ENCODE results near the gene ACER3. TPM values are rescaled to one million over a fixed set of nuclear protein-coding genes. Genes with fewer than 3 reads are reported as not detected.
"Not testable (repeated sequence)": the region's sequence is repeated elsewhere in the genome, so short reads cannot be mapped to it uniquely, and the experiment has no call there.

The ACER3 gene
- total RNA-seq, 4 donors from 2014 or later, result 19.0 to 26.6 (median 22.0) TPM

DNA sequence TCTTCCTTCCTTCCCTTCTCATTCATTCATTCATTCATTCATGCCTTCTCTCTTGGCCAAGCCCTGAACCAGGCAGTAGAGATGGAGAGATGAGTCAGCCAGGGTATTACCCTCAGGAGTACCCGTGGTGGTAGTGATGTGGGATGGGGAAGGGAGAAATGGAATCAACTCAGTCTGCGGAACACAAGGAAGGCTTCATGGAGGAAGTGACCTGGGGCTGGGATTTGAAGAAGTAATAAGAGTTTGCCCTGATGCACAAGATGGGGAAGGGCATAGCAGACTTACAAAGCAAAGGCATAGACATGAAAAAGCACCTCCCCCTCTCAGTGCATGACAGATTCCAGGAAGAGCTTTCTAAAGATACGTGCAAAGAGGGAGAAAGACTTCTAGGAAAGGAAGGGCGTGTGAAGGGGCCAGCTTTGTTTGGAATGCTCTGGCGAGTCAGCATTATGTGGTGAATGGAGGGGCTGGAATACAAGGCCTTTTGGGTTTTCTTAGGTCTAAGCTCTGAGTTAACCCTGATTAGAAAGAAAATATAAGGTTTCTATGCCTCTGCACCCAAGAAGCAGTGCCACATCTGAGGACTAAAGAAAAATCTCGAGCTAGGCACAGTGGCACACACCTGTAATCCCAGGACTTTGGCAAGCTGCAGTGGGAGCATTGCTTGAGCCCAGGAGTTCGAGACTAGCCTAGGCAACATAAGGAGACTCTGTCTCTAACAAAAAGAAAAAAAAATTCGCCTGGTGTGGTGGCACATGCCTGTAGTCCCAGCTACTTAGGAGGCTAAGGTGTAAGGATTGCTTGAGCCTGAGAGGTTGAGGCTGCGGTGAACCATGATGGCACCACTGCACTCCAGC, 36.4 kb upstream of the ACER3 start:
- DNase-seq (ENCODE audit: low spot score) (no peak), ATAC-seq (ENCODE audit: low FRiP score) (peak; percentile 14)
- TF ChIP-seq, protein P1, sequence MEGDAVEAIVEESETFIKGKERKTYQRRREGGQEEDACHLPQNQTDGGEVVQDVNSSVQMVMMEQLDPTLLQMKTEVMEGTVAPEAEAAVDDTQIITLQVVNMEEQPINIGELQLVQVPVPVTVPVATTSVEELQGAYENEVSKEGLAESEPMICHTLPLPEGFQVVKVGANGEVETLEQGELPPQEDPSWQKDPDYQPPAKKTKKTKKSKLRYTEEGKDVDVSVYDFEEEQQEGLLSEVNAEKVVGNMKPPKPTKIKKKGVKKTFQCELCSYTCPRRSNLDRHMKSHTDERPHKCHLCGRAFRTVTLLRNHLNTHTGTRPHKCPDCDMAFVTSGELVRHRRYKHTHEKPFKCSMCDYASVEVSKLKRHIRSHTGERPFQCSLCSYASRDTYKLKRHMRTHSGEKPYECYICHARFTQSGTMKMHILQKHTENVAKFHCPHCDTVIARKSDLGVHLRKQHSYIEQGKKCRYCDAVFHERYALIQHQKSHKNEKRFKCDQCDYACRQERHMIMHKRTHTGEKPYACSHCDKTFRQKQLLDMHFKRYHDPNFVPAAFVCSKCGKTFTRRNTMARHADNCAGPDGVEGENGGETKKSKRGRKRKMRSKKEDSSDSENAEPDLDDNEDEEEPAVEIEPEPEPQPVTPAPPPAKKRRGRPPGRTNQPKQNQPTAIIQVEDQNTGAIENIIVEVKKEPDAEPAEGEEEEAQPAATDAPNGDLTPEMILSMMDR (IDR thresholded peaks at IDR 0.05), result no peak

GRCh38 chr11:76824980-76825725, 35.6 kb upstream of the ACER3 start:
- ATAC-seq (ENCODE audit: low FRiP score), result no peak
- DNase-seq (ENCODE audit: low spot score), result no peak
- TF ChIP-seq, protein P1 (IDR thresholded peaks at IDR 0.05), result no peak

GRCh38 chr11:76825726-76826396, 34.9 kb upstream of the ACER3 start:
- ATAC-seq (ENCODE audit: low FRiP score) (no peak), DNase-seq (ENCODE audit: low spot score) (no peak)
- TF ChIP-seq, protein P1 (IDR thresholded peaks at IDR 0.05), result no peak

DNA sequence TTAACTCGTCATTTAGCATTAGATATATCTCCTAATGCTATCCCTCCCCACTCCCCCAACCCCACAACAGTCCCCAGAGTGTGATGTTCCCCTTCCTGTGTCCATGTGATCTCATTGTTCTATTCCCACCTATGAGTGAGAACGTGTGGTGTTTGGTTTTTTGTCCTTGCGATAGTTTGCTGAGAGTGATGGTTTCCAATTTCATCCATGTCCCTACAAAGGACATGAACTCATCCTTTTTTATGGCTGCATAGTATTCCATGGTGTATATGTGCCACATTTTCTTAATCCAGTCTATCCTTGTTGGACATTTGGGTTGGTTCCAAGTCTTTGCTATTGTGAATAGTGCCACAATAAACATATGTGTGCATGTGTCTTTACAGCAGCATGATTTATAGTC, 34.2 kb upstream of the ACER3 start:
- not testable (repeated sequence) for ATAC-seq (ENCODE audit: low FRiP score); DNase-seq (ENCODE audit: low spot score)

DNA sequence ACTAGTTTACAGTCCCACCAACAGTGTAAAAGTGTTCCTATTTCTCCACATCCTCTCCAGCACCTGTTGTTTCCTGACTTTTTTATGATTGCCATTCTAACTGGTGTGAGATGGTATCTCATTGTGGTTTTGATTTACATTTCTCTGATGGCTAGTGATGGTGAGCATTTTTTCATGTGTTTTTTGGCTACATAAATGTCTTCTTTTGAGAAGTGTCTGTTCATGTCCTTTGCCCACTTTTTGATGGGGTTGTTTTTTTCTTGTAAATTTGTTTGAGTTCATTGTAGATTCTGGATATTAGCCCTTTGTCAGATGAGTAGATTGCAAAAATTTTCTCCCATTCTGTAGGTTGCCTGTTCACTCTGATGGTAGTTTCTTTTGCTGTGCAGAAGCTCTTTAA, 33.7 kb upstream of the ACER3 start:
- DNase-seq (ENCODE audit: low spot score); ATAC-seq (ENCODE audit: low FRiP score): not testable (repeated sequence)

DNA sequence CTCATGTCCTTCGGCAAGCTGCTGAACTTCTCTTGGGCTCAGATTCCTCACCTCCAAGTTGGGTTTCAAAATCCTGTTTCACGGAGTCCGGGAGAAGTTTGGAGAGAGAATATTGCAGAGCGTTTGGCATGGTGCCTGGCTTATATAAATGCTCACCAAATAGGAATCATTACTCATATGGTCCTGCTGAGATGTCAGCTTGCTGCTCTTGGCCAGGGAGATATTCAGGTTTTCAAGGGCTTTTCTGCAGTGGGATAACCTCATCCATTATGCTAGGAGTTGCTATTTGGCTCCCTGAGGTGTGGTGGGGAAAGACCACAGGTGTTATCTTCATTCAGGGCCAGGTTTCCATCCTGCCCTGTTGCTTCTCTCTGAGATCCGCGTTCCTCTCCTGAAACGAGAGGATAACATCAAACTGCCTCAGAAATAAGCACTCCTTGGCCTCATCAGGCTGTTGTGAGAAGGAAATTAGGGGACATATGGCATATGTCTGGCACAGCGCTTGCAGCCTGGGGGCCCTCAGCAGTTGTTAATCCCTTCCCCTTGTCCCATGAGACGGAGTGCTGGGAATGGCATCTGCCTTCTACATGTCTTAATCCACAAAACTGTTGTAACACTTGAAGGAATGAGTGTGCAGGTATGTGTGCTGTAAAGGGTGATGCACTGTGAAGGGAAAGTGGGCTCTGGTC, 29.9 kb upstream of the ACER3 start:
- DNase-seq (ENCODE audit: low spot score) (no peak), ATAC-seq (ENCODE audit: low FRiP score) (peak; percentile 71)
- TF ChIP-seq, protein P1 (IDR thresholded peaks at IDR 0.05), result no peak

- no peak for ATAC-seq (ENCODE audit: low FRiP score)
Observed at GRCh38 chr11:76831686-76832310, 28.9 kb upstream of the ACER3 start.

More at GRCh38 chr11:76831686-76832310, 28.9 kb upstream of the ACER3 start:
- no peak for DNase-seq (ENCODE audit: low spot score)
- TF ChIP-seq, protein P1 (IDR thresholded peaks at IDR 0.05), result no peak

Data from omental fat pad (tissue), 4 donors.